Stimulated activated memory B cell treated with anti-CD40 and anti-IgM and Interleukin-4, amounts not matched to agents 10 μg/mL and 1 μg/mL and 100 μg/mL, for 72 hours (primary cell): ENCODE data around the gene PLGRKT.
A peak's percentile ranks its signal among the peaks of the same experiment; 100 is the strongest.
"Not testable (repeated sequence)": the region's sequence is repeated elsewhere in the genome, so short reads cannot be mapped to it uniquely, and the experiment has no call there.

Source experiments
- ATAC-seq: fragments of 150-1000 bp; cut with Tn5 transposase; 2 replicates; pipeline ENCODE4 v1.10.0; 2021
- H3K27ac Mint-ChIP-seq: one replicate; pipeline ENCODE4 v1.8.0; 2022; ENCODE audit warnings: mild to moderate bottlenecking, mixed read lengths
- H3K27me3 Mint-ChIP-seq: one replicate; pipeline ENCODE4 v1.8.0; 2022; ENCODE audit warnings: mixed read lengths
- H3K36me3 Mint-ChIP-seq: one replicate; pipeline ENCODE4 v1.8.0; 2022; ENCODE audit warnings: mixed read lengths
- H3K4me1 Mint-ChIP-seq: one replicate; pipeline ENCODE4 v1.8.0; 2022; ENCODE audit warnings: mixed read lengths
- H3K4me3 Mint-ChIP-seq: one replicate; pipeline ENCODE4 v1.8.0; 2022; ENCODE audit warnings: mild to moderate bottlenecking, moderate library complexity, mixed read lengths
- H3K9me3 Mint-ChIP-seq: one replicate; pipeline ENCODE4 v1.8.0; 2022; ENCODE audit warnings: mixed read lengths

Gene PLGRKT

GRCh38 chr9:5428794-5429528 is 8.8 kb downstream of the PLGRKT start:
- Mint-ChIP-seq H3K4me3 (no peak overlapping the region), H3K9me3 (no peaks in the 10 kb centered on the region), H3K27ac (no peak overlapping the region), H3K36me3 (peaks cover 20% of the 10 kb centered on the region), H3K4me1 (peaks cover 6% of the 10 kb centered on the region), H3K27me3 (no peaks in the 10 kb centered on the region)
- no peak for ATAC-seq

DNA sequence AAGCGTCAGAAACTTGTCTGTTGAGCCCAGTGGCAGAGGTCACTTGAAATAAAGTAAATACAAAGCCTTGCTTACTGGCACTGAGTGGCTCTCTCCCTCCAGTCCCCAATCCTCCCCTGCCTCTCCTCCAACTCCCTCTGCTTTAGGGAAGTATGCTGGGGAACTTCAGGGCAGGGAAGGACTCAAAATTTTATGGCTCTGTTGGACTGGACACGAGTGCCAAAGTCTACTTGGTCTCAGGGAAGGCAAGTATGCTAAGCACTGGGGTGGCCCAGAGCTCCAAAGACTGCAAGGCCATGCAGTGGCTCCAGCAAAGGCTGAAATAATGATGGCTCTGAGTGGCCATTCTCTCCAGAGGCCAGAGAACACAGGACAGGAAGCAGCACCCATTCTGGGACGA is 9.6 kb downstream of the PLGRKT start:
- Mint-ChIP-seq H3K4me1 (peaks cover 6% of the 10 kb centered on the region), H3K36me3 (peaks cover 18% of the 10 kb centered on the region), H3K27ac (no peak overlapping the region), H3K4me3 (no peak overlapping the region), H3K9me3 (no peaks in the 10 kb centered on the region), H3K27me3 (no peaks in the 10 kb centered on the region)
- ATAC-seq: no peak

GRCh38 chr9:5427005-5427404 is 10.7 kb downstream of the PLGRKT start:
- Mint-ChIP-seq H3K4me3 (no peak overlapping the region), H3K9me3 (no peaks in the 10 kb centered on the region), H3K27me3 (no peaks in the 10 kb centered on the region), H3K27ac (no peak overlapping the region), H3K4me1 (peaks cover 6% of the 10 kb centered on the region), H3K36me3 (peaks cover 6% of the 10 kb centered on the region)
- ATAC-seq: no peak

GRCh38 chr9:5425006-5425628 is 12.6 kb downstream of the PLGRKT start:
- H3K27me3 Mint-ChIP-seq: no peaks in the 10 kb centered on the region
- no peak overlapping the region for H3K27ac Mint-ChIP-seq
- no peaks in the 10 kb centered on the region for H3K36me3 Mint-ChIP-seq
- ATAC-seq: no peak
- H3K9me3 Mint-ChIP-seq: no peaks in the 10 kb centered on the region
- peaks cover 13% of the 10 kb centered on the region for H3K4me1 Mint-ChIP-seq
- H3K4me3 Mint-ChIP-seq: no peak overlapping the region

- no peak overlapping the region for H3K4me3 Mint-ChIP-seq
- no peak overlapping the region for H3K27ac Mint-ChIP-seq
- no peaks in the 10 kb centered on the region for H3K27me3 Mint-ChIP-seq
- peaks cover 19% of the 10 kb centered on the region for H3K36me3 Mint-ChIP-seq
- no peak for ATAC-seq
- H3K4me1 Mint-ChIP-seq: peaks cover 13% of the 10 kb centered on the region
- no peaks in the 10 kb centered on the region for H3K9me3 Mint-ChIP-seq
Measured at GRCh38 chr9:5422276-5422675, 15.4 kb downstream of the PLGRKT start.

DNA sequence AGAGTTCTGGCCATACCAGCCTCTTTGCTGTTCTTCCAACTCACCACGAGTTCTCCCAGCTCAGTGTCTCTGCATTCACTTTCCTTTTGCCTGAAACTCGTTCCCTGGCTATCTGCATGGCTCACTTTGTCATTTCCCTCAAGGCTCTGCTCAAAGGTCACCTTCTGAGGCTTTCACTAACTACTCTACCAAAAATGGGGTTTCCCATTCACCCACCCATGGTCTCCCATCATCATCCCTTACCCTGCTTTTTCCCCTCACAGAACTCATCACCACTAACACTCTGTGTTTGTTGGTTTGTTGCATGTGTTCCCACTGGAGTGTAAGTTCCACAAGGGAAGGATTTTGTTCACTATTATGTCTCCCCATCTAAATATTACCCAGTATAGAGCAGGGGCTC is 16.6 kb downstream of the PLGRKT start:
- H3K9me3 Mint-ChIP-seq: no peaks in the 10 kb centered on the region
- ATAC-seq: peak; percentile 24
- peaks cover 19% of the 10 kb centered on the region for H3K36me3 Mint-ChIP-seq
- H3K4me1 Mint-ChIP-seq: peaks cover 19% of the 10 kb centered on the region
- H3K4me3 Mint-ChIP-seq: no peak overlapping the region
- H3K27ac Mint-ChIP-seq: peak overlapping the region; percentile 8
- H3K27me3 Mint-ChIP-seq: no peaks in the 10 kb centered on the region

GRCh38 chr9:5419987-5420386 is 17.7 kb downstream of the PLGRKT start:
- Mint-ChIP-seq H3K4me3 (no peak overlapping the region), H3K36me3 (peaks cover 25% of the 10 kb centered on the region), H3K27me3 (no peaks in the 10 kb centered on the region), H3K4me1 (peaks cover 21% of the 10 kb centered on the region), H3K27ac (no peak overlapping the region), H3K9me3 (no peaks in the 10 kb centered on the region)
- ATAC-seq: no peak

GRCh38 chr9:5418481-5418880 is 19.2 kb downstream of the PLGRKT start:
- Mint-ChIP-seq H3K36me3 (peaks cover 40% of the 10 kb centered on the region), H3K4me1 (peaks cover 19% of the 10 kb centered on the region), H3K27me3 (no peaks in the 10 kb centered on the region), H3K27ac (no peak overlapping the region), H3K9me3 (peaks cover 4% of the 10 kb centered on the region), H3K4me3 (no peak overlapping the region)
- ATAC-seq: no peak

- Mint-ChIP-seq H3K4me1 (peaks cover 19% of the 10 kb centered on the region), H3K9me3 (peaks cover 7% of the 10 kb centered on the region), H3K27me3 (no peaks in the 10 kb centered on the region), H3K36me3 (peaks cover 53% of the 10 kb centered on the region), H3K27ac (peak overlapping the region; percentile 34), H3K4me3 (no peak overlapping the region)
- peak; percentile 53 for ATAC-seq
Measured at GRCh38 chr9:5416953-5417352, 20.8 kb downstream of the PLGRKT start.

DNA sequence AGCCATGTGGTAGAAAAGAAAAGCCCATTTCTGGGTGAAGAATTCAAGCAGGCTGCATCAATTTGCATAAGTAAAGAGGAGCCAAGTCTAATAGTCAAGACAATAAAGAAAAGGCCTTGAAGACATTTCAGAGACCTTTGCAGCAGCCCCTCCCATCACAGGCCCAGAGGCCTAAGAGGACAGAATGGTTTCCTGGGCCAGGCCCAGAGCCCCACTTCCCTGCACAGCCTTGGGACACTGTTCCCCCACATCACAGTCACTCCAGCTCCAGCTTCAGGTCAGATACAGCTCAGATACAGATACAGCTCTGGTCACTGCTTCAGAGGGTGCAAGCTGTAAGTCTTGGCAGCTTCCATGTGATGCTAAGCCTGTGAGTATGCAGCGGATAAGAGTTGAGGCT is 29.1 kb downstream of the PLGRKT start:
- peaks cover 15% of the 10 kb centered on the region for H3K9me3 Mint-ChIP-seq
- peaks cover 68% of the 10 kb centered on the region for H3K36me3 Mint-ChIP-seq

GRCh38 chr9:5402217-5402616 is 35.5 kb downstream of the PLGRKT start:
- ATAC-seq: no peak
- H3K27ac Mint-ChIP-seq: no peak overlapping the region

More for the DNA sequence above, 29.1 kb downstream of the PLGRKT start:
- Mint-ChIP-seq H3K27me3 (no peaks in the 10 kb centered on the region), H3K4me1 (peaks cover 13% of the 10 kb centered on the region), H3K27ac (no peak overlapping the region), H3K4me3 (no peak overlapping the region)
- ATAC-seq: no peak

GRCh38 chr9:5397547-5397946 is 40.2 kb downstream of the PLGRKT start:
- H3K4me3 Mint-ChIP-seq, H3K4me1 Mint-ChIP-seq, H3K27ac Mint-ChIP-seq, ATAC-seq, H3K27me3 Mint-ChIP-seq, H3K9me3 Mint-ChIP-seq: not testable (repeated sequence)
- H3K36me3 Mint-ChIP-seq: peaks cover 17% of the 10 kb centered on the region

More at GRCh38 chr9:5402217-5402616, 35.5 kb downstream of the PLGRKT start:
- Mint-ChIP-seq H3K4me3 (no peak overlapping the region), H3K9me3 (peaks cover 7% of the 10 kb centered on the region), H3K36me3 (peaks cover 35% of the 10 kb centered on the region), H3K27me3 (no peaks in the 10 kb centered on the region), H3K4me1 (peaks cover 25% of the 10 kb centered on the region)

- peaks cover 12% of the 10 kb centered on the region for H3K36me3 Mint-ChIP-seq
- no peaks in the 10 kb centered on the region for H3K9me3 Mint-ChIP-seq
- H3K4me3 Mint-ChIP-seq: no peak overlapping the region
- H3K27me3 Mint-ChIP-seq: no peaks in the 10 kb centered on the region
- no peak overlapping the region for H3K27ac Mint-ChIP-seq
- ATAC-seq: no peak
- no peaks in the 10 kb centered on the region for H3K4me1 Mint-ChIP-seq
Measured at GRCh38 chr9:5395428-5395827, 42.3 kb downstream of the PLGRKT start.

GRCh38 chr9:5393976-5394375 is 43.7 kb downstream of the PLGRKT start:
- H3K4me1 Mint-ChIP-seq, H3K27me3 Mint-ChIP-seq, H3K27ac Mint-ChIP-seq, H3K4me3 Mint-ChIP-seq, H3K9me3 Mint-ChIP-seq, ATAC-seq: not testable (repeated sequence)
- H3K36me3 Mint-ChIP-seq: peaks cover 12% of the 10 kb centered on the region

DNA sequence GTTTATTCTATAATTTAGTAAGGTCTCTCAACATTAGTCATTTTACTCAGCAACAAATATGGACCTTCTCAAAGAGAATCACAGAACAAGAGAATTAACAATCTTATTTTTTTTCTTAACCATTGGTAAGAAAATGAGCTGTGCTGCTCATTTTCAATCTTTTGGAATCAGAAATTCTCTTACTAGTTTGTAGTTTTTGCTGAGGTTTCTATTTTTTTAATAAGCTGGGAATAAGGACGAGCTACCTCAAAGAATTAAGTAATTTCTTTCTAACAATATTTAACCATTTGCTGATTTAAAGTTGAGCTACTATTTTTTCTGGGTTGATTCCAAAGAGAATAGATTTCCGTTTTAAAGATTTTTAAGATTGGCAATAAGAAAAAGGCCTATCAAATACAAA is 44.2 kb downstream of the PLGRKT start:
- H3K9me3 Mint-ChIP-seq: no peaks in the 10 kb centered on the region
- H3K4me3 Mint-ChIP-seq: no peak overlapping the region
- peaks cover 7% of the 10 kb centered on the region for H3K4me1 Mint-ChIP-seq
- no peaks in the 10 kb centered on the region for H3K27me3 Mint-ChIP-seq
- no peak overlapping the region for H3K27ac Mint-ChIP-seq
- peaks cover 12% of the 10 kb centered on the region for H3K36me3 Mint-ChIP-seq
- ATAC-seq: no peak

- no peak for ATAC-seq
- no peaks in the 10 kb centered on the region for H3K27me3 Mint-ChIP-seq
- no peak overlapping the region for H3K4me3 Mint-ChIP-seq
- peaks cover 8% of the 10 kb centered on the region for H3K36me3 Mint-ChIP-seq
- H3K9me3 Mint-ChIP-seq: no peaks in the 10 kb centered on the region
- H3K4me1 Mint-ChIP-seq: peaks cover 7% of the 10 kb centered on the region
- no peak overlapping the region for H3K27ac Mint-ChIP-seq
Measured at GRCh38 chr9:5392285-5392684, 45.4 kb downstream of the PLGRKT start.
